ENCODE data around the gene KRT5.

- no peak for TF ChIP-seq EZH2phosphoT487 (IDR thresholded peaks at IDR 0.05; ENCODE audit: borderline replicate concordance, low read depth)
- no peak for TF ChIP-seq CTCF (IDR thresholded peaks at IDR 0.05)
- no peak for TF ChIP-seq FOXM1 (IDR thresholded peaks at IDR 0.05; ENCODE audit: low read depth)
These were observed at the start of gene KRT5 for GRCh38 chr12:52519826-52520662.

All from SK-N-SH (cell line).